H1 (cell line): Measurements from ENCODE around the gene NME3. TPM values are rescaled to one million over a fixed set of nuclear protein-coding genes. Genes with fewer than 3 reads are reported as not detected.

Experiments
- ATF2 ChIP-seq: IDR thresholded peaks from 2 replicates; pipeline ENCODE4 v1.6.1; 2012; ENCODE audit warnings: low read length, inconsistent platforms
- CEBPB ChIP-seq: IDR thresholded peaks from 2 replicates; pipeline ENCODE4 v1.6.1; 2012; ENCODE audit warnings: low read depth, low read length
- GABPA ChIP-seq: IDR thresholded peaks from 2 replicates; pipeline ENCODE4 v1.6.1; 2011; ENCODE audit warnings: mild to moderate bottlenecking, low read length, moderate library complexity, borderline replicate concordance; ENCODE audit not compliant: insufficient read depth
- MAX ChIP-seq: IDR thresholded peaks from 2 replicates; pipeline ENCODE4 v1.6.1; 2012; ENCODE audit warnings: inconsistent platforms
- TBP ChIP-seq: IDR thresholded peaks from 2 replicates; pipeline ENCODE4 v1.6.1; 2011; ENCODE audit warnings: low read depth, low read length, improper control_type of control experiment
- polyA plus RNA-seq, 7 experiments: library from polyadenylated mRNA; depleted of rRNA in 3 of 7; stranded (reverse) in 5 of 7; unstranded in 2 of 7; fragments of >200 nt in 5 of 7; fragments of 200-250 nt in 2 of 7; gene quantifications; 1 replicate in 5 of 7; 2 replicates in 1 of 7; 4 replicates in 1 of 7; pipeline versions ENCODE4 v1.2.1 to v1.2.3, GENCODE V29; 2011 to 2013; ENCODE audit warnings: missing spikeins in 2 of 7, mixed read lengths in 2 of 7
- total RNA-seq: library from RNA; stranded (reverse); fragmentation: NEBNext Ultra II Directional; extraction: Animal tissue kit (Norgen Biotek cat#: 25700); gene quantifications from 2 replicates; pipeline ENCODE4 v1.2.1, GENCODE V29; 2021

NME3 gene
- total and polyA plus RNA-seq, 2 of the 8 experiments (the other 6 are each of a cell fraction or from before 2014, with no cell fraction given) = 72.5 to 163 TPM

GRCh38 chr16:1745181-1745899 is 26.0 kb downstream of the NME3 start (continued):
- TF ChIP-seq ATF2 = no peak
- no peak for TF ChIP-seq CEBPB
- no peak for TF ChIP-seq TBP
- no peak for TF ChIP-seq MAX
- no peak for TF ChIP-seq GABPA
